Upper lobe of left lung (tissue), 6 donors: ENCODE measurements around the gene CYB5R3. TPM values are rescaled to one million over a fixed set of nuclear protein-coding genes. Genes with fewer than 3 reads are reported as not detected.
"Not testable (repeated sequence)": the region's sequence is repeated elsewhere in the genome, so short reads cannot be mapped to it uniquely, and the experiment has no call there.

ENCODE experiments used
- ATAC-seq, 2 donors: fragments of 200-7000 bp; cut with Tn5 transposase; one replicate each; pipeline ENCODE4 v1.9.1; 2022; ENCODE audit warnings: mild to moderate bottlenecking in 2 of 2, moderate library complexity in 2 of 2; ENCODE audit not compliant: low FRiP score in 2 of 2
- DNase-seq, 2 donors: peaks; one replicate each; pipeline ENCODE4 v3.0.0-alpha.2; 2019 to 2020
- H3K27ac ChIP-seq, 4 donors: fragments of 200-600 bp; sonication (generic); one replicate each; pipeline ENCODE4 v1.5.1; 2016 to 2019
- H3K27me3 ChIP-seq, 4 donors: fragments of 200-600 bp; sonication (generic); one replicate each; pipeline ENCODE4 v1.5.1; 2017 to 2019
- H3K36me3 ChIP-seq, 4 donors: fragments of 200-600 bp; sonication (generic); one replicate each; pipeline ENCODE4 v1.5.1; 2016 to 2019
- H3K4me1 ChIP-seq, 4 donors: fragments of 200-600 bp; sonication (generic); one replicate each; pipeline ENCODE4 v1.5.1; 2018 to 2019
- H3K4me3 ChIP-seq, 4 donors: fragments of 200-600 bp; sonication (generic); one replicate each; pipeline ENCODE4 v1.5.1; 2017 to 2019; ENCODE audit warnings: mild to moderate bottlenecking in 2 of 4, moderate library complexity in 1 of 4
- H3K9me3 ChIP-seq, 4 donors: fragments of 200-600 bp; sonication (generic); one replicate each; pipeline ENCODE4 v1.5.1; 2018 to 2019
- WGBS, 2 donors: methylation state at CpG; one replicate each; pipeline ENCODE4 v1.1.5; 2017 to 2018; 5-methylcytosine and 5-hydroxymethylcytosine counted together
- small RNA-seq, 4 donors: library from RNA; depleted of rRNA; stranded (forward); fragments of <200 nt; gene quantifications; one replicate each; pipeline ENCODE3, GENCODE V24; 2016
- total RNA-seq, 6 donors: library from RNA; depleted of rRNA in 4 of 6; stranded (reverse); fragments of >200 nt in 4 of 6; gene quantifications; one replicate each; pipeline versions ENCODE4 v1.1.0 to v1.2.1, GENCODE V29; 2016 to 2021
- donor health status: DM: no; HTN: no; CAD: no; lungs with moderate emphysema.
- donor health status: DM: no; HTN: yes; CAD: no; lungs with severe emphysema.

The CYB5R3 gene
- total RNA-seq, 6 donors from 2014 or later: 79.6 to 265 (median 220) TPM

DNA sequence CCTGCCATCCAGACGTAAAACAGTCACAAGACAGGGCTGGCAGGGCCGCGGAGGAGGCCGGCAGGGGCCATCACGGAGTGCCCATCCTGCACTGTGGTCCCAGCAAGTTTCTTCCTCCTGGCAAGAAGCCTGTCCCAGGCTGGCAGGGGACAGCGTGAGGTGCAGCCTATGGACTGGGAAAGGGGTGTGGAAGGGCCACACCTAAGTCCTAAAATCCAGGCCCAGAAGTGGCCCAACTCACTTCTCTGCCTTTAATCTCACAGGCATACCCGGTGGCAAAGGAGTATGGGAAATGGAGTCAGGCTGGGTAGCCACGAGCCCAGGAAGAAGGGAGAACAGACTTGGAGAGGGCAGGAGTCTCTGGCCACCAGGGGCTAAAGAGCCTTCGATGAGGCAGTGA is 78.6 kb downstream of the CYB5R3 start:
- not testable (repeated sequence) for H3K9me3 ChIP-seq
- H3K36me3 ChIP-seq: peaks cover 0 to 44% (median 25%) of the 10 kb centered on the region in 4 donors

DNA sequence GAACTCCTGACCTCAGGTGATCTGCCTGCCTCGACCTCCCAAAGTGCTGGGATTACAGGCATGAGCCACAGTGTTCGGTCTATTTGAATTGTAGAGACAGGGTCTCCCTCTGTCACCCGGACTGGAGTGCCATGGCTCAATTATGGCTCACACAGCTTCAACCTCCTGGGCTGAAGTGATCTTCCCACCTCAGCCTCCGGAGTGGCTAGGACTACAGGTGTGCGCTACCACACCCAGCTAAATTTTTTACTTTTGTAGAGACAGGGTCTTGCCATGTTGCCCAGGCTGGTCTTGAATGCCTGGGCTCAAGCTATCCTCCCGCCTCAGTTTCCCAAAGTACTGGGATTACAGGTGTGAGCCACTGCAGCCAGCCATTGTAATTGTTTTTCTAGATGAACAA is 81.2 kb downstream of the CYB5R3 start:
- not testable (repeated sequence) for H3K4me3 ChIP-seq, H3K9me3 ChIP-seq, DNase-seq, H3K27me3 ChIP-seq, H3K4me1 ChIP-seq, H3K27ac ChIP-seq, ATAC-seq
- WGBS, 2 donors: 68 to 100% methylated on average over 2 to 6 of the region's 6 CpGs
- H3K36me3 ChIP-seq: peaks cover 0 to 29% (median 14%) of the 10 kb centered on the region in 4 donors

More for the DNA sequence above, 78.6 kb downstream of the CYB5R3 start:
- not testable (repeated sequence) for H3K27me3 ChIP-seq, H3K4me3 ChIP-seq, DNase-seq, H3K4me1 ChIP-seq, ATAC-seq, H3K27ac ChIP-seq
- 81 to 91% methylated on average over 6 to 9 of the region's 9 CpGs for WGBS, 2 donors

Small RNA genes lying within 50 kb of the gene (small RNA-seq; reads per million reads assigned to genes)
- gene RNU6-513P: 0 reads per million in 4 donors

Other genes starting within 250 kb of the CYB5R3 start
- 10 to 100 TPM in 4 of 6 donors, 1 to 10 TPM in 2; 8.7 to 36.7 (median 15.9) TPM for gene NFAM1, start 217.0 kb downstream of the CYB5R3 start, total RNA-seq
- gene RRP7A, start 129.6 kb downstream of the CYB5R3 start, total RNA-seq: 10 to 100 TPM; 21.2 to 36.2 (median 29.3) TPM
- gene SERHL2, start 95.4 kb downstream of the CYB5R3 start, total RNA-seq: 1 to 10 TPM in 5 of 6 donors, not detected in 1; 1.1 to 4.9 (median 2.2) TPM
- gene POLDIP3, start 34.5 kb downstream of the CYB5R3 start, total RNA-seq: 10 to 100 TPM; 38.0 to 74.5 (median 55.6) TPM
- 1 to 10 TPM in 1 of 6 donors, under 1 TPM in 2, not detected in 3; 0.44 to 1.2 (median 0.78) TPM for gene ATP5MGL, start 8.8 kb downstream of the CYB5R3 start, total RNA-seq
- gene A4GALT, start 71.5 kb upstream of the CYB5R3 start, total RNA-seq: 10 to 100 TPM in 5 of 6 donors, 1 to 10 TPM in 1; 7.7 to 30.0 (median 16.1) TPM
- 10 to 100 TPM; 25.9 to 60.8 (median 41.9) TPM for gene ARFGAP3, start 207.9 kb upstream of the CYB5R3 start, total RNA-seq